GM19324 (cell line): ENCODE results near the gene TSHZ1.
"Not testable (repeated sequence)": the region's sequence is repeated elsewhere in the genome, so short reads cannot be mapped to it uniquely, and the experiment has no call there.

ENCODE experiments used
- ATAC-seq: cut with Tn5 transposase; IDR thresholded peaks from one replicate; pipeline ENCODE4 v1.9.1; 2021; ENCODE audit warnings: mild to moderate bottlenecking, moderate library complexity; ENCODE audit not compliant: unreplicated experiment, low FRiP score

TSHZ1 gene

DNA sequence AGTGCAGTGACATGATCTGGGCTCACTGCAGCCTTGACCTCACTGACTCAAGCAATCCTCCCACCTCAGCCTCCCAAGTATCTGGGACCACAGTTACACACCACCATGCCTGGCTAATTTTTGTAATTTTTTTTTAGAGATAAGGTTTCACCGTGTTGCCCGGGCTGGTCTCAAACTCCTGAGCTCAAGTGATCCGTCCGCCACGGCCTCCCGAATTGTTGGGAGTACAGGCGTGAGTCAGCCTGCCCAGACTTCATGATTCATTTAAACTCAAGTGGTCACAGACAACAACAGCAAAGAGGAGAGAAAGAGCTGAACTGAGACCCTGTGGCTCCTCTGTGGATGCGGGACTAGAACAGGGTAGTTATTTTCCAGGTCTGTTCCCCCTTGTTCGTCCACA lies 83.0 kb downstream of the TSHZ1 start:
- no peak for ATAC-seq

- ATAC-seq: no peak
Observed at GRCh38 chr18:75297731-75298130, 87.1 kb downstream of the TSHZ1 start.

GRCh38 chr18:75304678-75305557 lies 94.3 kb downstream of the TSHZ1 start:
- ATAC-seq: no peak

- ATAC-seq: no peak
Observed at GRCh38 chr18:75305984-75306383, 95.4 kb downstream of the TSHZ1 start.

DNA sequence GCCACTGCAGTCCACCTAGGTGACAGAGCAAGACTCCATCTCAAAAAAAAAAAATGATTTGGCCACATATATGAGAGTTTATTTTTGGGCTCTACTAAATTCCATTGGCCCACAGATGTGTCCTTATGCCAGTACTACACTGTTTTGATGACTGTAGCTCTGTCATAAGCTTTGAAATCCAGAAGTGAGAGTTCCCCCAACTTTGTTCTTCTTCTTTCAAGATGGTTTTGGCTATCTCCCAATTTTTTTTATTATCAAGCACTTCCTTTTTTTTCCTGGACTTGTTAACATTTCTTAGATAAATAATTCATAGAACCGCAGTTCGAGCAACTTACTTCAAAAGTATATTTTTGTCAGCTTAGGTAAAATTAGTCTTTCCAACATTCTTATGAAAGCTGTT lies 96.9 kb downstream of the TSHZ1 start:
- no peak for ATAC-seq

DNA sequence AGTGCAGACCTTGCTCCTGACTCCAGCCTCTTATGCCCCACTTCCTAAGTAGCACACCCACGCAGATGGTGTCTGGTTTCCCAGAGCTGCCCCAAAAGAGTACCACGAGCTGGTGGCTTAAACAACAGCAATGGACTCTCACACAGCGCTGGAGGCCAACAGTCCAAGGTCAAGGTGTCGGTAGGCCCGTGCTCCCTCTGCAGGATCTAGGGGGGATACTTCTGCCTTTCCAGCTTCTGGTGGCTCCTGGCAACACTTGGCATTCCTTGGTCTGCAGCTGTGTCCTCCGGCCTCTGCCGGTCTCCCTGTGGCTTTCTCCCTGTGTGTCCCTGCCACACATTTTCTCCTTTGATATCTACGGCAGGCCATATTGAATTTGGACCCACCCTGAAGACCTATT lies 99.0 kb downstream of the TSHZ1 start:
- no peak for ATAC-seq

- ATAC-seq: no peak
Observed at GRCh38 chr18:75314117-75314516, 103.5 kb downstream of the TSHZ1 start.

- no peak for ATAC-seq
Observed at GRCh38 chr18:75314606-75315005, 104.0 kb downstream of the TSHZ1 start.

DNA sequence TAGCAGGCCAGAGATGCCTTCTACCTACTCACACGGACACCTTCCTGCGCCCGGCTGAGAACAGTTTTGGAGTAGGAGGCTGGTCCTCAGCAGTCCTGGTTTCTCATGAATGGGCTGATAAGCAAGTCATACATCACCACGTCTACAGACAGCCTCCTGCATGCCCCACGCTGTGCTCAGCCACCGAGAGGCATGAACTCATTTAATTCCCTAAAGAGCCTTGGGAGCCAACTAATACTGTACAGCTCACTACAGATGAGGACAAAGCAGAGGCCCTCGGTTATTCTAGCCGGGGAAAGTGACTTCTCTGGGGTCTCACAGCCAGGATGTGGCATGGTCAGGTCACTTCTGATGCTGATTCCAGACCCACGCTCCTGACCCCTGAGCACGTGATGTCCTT lies 105.6 kb downstream of the TSHZ1 start:
- no peak for ATAC-seq

DNA sequence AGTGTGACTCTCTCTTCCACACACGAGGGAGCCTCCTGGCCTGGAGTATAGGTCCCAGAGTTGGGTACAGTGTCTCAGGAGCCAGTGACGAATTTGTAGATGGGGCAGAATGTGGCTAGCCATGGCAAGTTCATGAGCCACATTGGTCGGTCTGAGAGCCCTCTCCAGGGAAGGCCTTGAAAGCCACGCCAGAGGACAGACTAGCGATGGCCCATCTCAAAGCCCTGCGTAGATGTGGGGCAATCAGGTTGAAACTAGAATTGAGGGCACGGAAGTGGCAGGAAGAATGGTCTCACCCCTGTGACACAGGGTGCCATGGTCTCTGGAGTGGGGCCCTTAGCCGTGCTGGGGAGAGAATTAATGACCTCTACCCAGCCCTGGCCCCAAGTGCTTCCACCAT lies 106.2 kb downstream of the TSHZ1 start:
- no peak for ATAC-seq

GRCh38 chr18:75317300-75317699 lies 106.7 kb downstream of the TSHZ1 start:
- no peak for ATAC-seq

DNA sequence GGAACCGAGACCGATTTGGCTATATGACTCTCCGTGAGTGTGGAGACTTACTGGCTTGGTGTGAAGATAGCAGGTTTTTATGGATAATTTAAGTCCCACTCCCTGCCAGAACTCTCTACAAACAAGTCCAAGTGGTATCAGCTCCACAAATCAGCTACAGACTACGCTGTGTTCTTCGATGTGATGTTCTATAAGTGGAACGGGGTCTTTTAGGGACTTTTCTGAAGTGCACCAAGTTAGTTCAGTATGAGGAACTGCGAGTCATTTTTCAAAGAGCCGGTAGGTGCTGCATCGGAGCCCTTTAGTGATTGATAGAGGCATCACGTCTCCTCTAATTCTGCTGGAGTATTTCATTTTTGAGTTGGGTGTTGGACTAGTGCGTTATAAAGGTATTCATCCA lies 107.1 kb downstream of the TSHZ1 start:
- no peak for ATAC-seq

DNA sequence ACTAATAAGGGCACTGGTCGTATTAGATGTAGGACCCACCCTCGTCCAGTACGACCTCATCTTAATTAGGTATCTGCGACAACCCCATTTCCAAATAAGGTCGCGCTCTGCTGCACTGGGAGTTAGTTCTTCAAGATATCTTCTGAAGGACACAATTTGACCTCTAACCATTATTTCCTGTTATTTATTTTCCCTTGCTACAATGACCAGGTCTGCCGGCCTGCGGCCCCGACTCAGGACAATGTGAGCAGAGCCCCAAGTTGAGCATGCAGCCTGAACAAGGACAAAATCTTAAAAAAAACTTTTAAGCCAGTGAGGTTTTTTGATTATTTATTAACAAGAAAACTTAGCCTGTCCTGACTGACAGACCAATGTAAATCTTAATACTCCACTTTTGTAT lies 109.3 kb downstream of the TSHZ1 start:
- ATAC-seq: no peak

DNA sequence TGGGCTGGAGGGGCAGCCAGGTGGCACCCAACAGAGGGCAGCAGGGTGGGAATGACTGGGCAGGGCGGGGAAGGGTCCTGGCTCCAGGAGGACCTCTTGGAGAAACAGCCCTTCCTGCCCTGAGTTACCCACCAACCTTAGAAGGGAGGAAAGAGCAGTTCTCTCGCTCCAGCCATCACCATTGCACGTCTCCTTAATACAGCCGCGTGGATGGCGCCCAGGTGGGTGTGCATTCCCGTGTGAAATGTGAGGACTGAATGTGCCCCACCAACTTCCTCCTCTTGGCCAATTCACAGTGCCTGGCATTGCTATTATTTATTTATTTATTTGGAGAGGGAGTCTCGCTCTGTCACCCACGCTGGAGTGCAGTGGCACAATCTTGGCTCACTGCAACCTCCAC lies 109.9 kb downstream of the TSHZ1 start:
- no peak for ATAC-seq

- ATAC-seq: no peak
Observed at GRCh38 chr18:75321431-75321830, 110.8 kb downstream of the TSHZ1 start.

GRCh38 chr18:75322206-75322605 lies 111.6 kb downstream of the TSHZ1 start:
- no peak for ATAC-seq

GRCh38 chr18:75323821-75324585 lies 113.4 kb downstream of the TSHZ1 start:
- ATAC-seq: no peak

- ATAC-seq: no peak
Observed at GRCh38 chr18:75324686-75325257, 114.2 kb downstream of the TSHZ1 start.

- not testable (repeated sequence) for ATAC-seq
Observed at GRCh38 chr18:75329753-75330152, 119.2 kb downstream of the TSHZ1 start.

- ATAC-seq: no peak
Observed at GRCh38 chr18:75330308-75330707, 119.7 kb downstream of the TSHZ1 start.

- ATAC-seq: no peak
Observed at GRCh38 chr18:75334869-75335268, 124.3 kb downstream of the TSHZ1 start.
